NT2/D1 (cell line): ENCODE data around the gene TRIM43.
"Not testable (repeated sequence)": the region's sequence is repeated elsewhere in the genome, so short reads cannot be mapped to it uniquely, and the experiment has no call there.

ENCODE experiments used
- YY1 ChIP-seq: IDR thresholded peaks from 2 replicates; pipeline ENCODE4 v1.6.1; 2011; ENCODE audit not compliant: insufficient read length, insufficient read depth
- ZNF274 ChIP-seq: IDR thresholded peaks from 2 replicates; pipeline ENCODE4 v1.6.1; 2011; ENCODE audit warnings: mild to moderate bottlenecking, low read depth, low read length

GRCh38 chr2:95640515-95641288 is 48.9 kb downstream of the TRIM43 start:
- TF ChIP-seq YY1, ZNF274: not testable (repeated sequence)
